GM19438 (cell line): ENCODE results near the gene RAB23.

Experiments
- ATAC-seq: cut with Tn5 transposase; IDR thresholded peaks from one replicate; pipeline ENCODE4 v1.9.1; 2021; ENCODE audit warnings: low read depth; ENCODE audit not compliant: unreplicated experiment

Gene RAB23

DNA sequence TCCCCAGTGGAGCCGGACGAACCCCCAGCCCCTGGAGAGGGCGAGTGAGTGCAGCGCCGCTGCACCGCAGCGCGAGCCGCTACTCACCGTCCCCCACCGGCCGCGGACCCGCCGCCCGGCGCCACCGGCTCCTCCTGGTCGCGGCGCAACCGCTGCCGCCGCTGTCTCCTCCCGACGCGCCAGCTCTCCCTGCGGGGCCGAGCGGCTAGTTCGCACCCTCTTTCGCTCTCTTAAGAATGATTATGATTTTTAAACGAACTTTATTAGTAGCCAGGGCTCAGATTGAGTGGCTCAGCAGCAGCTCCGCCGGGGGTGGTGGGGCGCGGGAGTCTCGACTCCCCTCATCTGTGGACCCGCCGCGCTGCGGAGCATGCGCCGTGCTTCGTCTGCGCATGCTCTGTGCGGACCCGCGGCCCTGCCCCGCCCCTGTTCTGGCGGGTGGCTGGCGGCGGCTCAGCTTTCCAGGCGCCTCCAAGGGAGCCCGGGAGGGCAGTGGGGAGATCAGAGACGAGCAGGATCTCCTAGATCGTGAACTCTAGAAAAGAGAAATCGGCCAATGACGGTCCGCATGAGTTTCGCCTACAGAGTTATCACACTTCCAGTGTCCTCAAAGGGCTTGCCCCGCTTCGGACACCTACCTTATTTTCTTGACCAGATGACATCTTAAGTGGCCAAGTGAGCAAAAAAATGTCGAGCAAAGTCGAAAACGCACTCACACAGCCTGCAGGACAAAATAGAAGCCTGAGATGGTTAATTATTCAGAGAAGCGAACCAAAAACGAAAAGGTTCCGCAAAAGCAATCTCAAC is at the start of gene RAB23:
TSS of gene RAB23 (minus strand) at position 372 of the 807 bp plus-strand sequence. CDS start 11,927 bp downstream, outside the sequence.
- ATAC-seq: peak; percentile 86

DNA sequence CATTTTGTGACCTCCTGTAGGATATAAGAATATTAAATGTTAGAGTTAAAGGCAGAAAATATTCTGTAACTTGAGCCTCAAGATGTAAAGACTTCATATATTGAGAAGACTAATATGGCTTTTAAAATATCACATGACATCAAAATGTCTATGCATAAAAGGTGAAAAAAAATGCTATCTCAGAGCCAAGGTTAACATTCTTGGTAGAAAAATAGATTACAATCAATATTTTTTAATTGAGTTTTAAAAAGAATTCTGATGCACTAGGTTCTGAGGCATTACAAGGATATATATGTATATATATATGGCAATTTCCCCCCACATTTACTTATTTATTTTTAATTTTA is 46.2 kb upstream of the RAB23 start:
- no peak for ATAC-seq

DNA sequence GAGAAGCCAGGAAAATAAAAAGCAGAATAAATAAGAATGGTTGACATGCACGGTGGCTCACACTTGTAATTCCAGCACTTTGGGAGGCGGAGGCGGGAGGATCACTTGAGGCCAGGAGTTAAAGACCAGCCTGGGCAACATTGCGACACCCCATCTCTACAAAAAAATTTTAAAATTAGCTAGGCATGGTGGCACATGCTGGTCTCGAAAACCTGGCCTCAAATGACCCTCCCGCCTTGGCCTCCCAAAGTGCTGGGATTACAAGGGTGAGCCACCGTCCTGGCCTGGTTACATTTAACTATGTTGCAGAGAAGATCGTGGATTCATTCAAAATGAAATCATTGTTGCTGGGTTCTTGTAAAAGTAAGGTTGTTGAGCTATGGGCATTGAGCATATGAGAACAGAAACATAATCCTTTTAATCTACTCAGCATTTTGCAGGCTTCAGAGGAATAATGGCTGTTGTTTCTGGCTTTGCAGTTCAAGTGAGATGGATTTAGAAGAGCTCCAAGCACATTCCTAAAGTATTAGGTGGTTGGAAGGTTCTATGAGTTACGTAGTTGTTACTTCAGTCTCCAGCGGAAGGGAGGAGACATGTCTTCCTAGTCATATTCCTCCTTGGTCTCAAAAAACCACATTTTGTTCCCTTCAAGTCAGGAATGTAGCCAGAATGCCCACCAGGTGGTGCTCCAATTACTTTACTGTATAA is 45.6 kb upstream of the RAB23 start:
- ATAC-seq: no peak

DNA sequence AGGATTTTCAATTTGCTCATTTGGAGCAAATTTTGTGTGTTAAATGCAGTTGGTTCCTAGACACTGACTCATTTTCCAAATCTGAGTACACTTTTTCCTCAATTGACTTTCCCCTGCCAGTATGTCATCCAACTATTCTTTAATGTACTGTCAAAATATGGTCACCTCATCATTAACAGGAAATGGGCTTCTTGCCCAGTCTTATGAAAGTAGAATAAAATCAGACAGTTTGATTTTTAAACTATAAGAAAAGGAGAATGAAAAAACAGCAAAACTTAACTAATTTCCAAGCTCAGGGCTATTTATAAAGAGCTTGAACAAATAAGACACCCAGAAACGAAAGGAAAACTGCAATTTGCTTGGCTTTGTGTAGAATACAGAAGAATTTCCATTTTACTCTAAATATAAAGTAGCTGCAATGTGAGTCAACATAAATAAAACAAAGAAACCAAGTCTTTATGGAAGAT is 43.7 kb upstream of the RAB23 start:
- no peak for ATAC-seq

DNA sequence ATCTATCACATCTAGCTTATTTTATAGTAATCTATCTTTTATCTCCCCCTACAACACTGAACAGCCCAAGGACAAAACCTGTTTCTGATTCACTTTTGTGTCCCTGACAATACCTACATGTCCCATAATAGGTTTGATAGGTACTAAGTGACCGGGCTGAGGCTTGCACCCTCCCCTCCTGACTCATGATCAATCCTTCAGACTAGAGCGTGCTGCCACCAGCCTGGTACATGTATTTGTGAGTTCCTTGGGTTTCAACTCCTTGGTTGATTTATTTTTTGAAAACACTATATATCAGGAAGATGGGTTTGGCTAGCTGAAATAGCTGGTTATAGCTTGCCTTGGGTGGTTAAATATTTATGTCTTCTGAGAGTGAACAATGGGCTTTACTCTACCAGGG is 41.6 kb upstream of the RAB23 start:
- ATAC-seq: no peak

GRCh38 chr6:57262901-57263694 is 41.0 kb upstream of the RAB23 start:
- no peak for ATAC-seq

DNA sequence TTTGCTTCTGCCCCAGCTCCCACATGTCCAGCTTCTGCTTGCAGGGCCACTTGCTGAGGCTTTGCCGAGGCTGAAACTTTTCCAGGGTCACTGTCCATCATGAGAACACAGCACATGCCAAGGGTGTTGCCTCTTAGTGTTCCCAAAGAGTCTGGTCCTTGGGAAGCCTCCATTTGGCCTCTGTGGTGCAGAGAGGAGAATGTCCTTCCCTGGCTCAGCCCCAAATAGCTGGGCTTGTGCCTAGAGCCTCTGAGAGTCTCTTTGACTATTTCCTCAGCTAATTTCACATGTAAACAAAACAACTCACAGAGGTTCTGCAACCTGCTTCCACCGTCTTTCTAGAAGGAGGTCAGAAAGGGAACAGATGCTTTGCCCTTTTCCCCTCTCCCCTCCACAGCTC is 40.4 kb upstream of the RAB23 start:
- ATAC-seq: no peak

- no peak for ATAC-seq
Measured at GRCh38 chr6:57261926-57262325, 39.8 kb upstream of the RAB23 start.

DNA sequence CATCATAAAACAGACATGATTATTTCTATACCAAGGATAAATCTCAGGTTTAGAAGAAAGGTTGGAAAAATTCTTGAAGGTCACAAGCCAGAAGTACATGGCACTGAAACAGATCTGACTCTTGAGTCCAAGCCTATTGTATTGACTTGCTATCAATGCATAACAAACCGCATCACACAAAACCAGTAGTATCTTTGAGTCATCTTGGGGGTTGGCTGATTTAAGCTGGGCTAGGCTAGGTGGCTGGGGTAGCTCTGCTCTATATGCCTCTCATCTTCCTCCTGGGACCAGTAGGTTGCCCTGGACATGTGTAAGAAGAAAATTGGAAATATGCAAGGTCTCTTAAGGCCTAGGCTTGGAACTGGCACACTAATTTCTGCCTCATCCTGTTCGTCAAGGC is 37.0 kb upstream of the RAB23 start:
- no peak for ATAC-seq

- no peak for ATAC-seq
Measured at GRCh38 chr6:57257911-57258541, 35.9 kb upstream of the RAB23 start.

DNA sequence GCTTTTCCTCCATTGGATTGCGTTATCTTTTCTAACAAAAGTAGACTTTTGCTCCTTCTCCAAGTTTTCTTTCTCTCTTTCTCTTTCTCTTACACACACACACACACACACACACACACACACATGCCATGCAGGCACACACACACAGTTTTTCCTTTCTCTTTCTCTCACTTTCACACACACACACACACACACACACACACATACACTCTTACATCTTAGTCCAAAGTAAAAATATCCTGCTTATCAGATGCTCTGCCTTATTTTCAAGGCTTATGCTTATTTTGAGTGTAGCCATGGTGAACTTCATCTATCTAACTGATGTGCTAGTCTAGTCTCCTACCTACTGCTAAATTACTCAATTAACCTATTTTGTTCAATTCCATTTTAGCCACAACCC is 34.4 kb upstream of the RAB23 start:
- ATAC-seq: no peak

DNA sequence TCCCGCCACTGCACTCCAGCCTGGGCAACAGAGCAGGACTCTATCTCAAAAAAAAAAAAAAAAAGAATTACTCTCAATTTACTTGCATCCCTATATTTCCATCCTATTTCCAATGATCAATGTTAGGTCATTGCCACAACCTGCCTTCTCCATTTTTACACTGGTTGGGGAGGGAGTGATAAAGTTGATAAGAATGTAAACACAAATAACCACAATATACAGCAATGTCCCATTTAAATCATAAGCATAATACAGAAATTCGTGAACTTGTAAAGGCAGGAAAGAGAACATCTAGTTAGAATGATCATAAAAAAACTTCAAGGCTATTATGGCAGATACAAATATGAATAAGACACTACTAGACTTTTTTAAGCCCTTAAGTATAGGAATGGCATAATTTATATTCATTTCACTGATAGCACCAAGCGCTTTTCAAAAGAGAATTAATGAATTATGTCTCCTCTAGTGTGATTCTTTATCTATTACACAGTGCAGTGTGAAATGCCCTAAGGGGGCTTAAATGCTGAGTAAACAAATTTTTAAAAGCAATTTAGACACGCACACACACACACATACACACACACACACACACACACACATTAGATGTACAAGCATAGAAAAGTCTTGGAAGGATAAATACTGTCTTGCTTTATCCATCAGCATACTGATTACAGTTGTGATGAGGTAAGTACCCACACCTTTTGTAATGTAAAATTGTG is 33.5 kb upstream of the RAB23 start:
- ATAC-seq: no peak

- ATAC-seq: no peak
Measured at GRCh38 chr6:57254055-57254717, 32.1 kb upstream of the RAB23 start.

GRCh38 chr6:57252975-57253374 is 30.9 kb upstream of the RAB23 start:
- ATAC-seq: no peak

DNA sequence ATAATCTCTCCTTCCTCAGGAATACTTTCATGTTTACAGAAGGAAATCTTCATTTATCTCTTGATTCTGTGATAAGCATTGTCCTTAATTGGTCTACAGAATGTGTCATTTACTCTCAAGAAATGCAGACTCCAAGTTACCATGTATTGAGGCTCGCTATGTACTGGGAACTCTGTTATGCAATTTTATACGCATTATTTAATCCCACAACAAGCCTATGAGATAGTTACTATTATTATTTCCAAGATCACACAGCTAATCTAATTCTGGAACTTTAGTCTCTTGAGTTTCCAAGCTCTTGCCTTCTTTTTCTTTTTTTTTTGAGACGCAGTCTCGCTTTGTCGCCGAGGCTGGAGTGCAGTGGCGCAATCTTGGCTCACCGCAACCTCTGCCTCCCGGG is 30.0 kb upstream of the RAB23 start:
- no peak for ATAC-seq

DNA sequence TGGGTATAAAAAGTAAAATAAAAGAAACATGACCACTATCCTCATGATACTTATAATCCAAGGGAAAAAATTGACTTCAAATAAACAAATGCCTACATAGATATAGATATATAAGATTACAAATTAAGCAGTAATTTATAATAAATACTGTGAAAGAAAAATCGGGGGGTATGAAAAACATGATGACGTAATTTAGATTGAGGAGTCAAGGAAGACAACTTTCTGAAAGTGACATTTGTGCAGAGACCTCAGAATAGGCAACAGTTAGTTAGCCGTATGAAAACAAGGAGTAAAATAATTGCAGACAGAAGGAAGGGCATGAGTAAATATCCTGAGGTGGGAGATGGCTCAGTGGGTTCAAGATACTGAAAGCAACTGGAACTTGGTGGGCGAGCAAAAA is 28.2 kb upstream of the RAB23 start:
- ATAC-seq: no peak

DNA sequence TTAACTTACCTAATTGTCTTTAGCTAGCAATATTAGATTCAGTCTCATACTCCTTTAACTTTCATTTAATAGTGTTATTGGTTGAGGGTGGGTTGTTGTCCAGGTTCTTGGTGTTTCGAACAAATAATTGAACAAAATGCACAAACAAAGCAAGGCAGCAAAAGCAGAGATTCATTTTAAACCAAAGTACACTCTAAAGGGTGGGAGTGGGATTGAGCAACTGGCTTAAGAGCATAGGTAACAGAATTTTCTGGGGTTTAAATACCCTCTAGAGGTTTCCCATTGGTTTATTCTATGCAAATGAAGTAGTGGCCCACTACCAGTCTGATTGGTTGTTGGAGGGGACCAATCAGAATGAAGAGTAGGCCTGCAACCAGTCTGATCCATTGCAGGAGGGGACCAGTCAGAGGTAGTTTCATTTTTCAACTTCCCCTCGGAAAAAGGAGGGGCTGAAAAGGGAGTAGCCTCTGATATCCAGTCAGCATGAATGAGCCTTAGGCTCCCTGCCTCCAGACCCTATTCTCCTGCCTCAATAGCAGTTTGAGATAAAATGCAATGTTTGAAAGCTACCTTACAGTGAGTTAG is 26.3 kb upstream of the RAB23 start:
- no peak for ATAC-seq

DNA sequence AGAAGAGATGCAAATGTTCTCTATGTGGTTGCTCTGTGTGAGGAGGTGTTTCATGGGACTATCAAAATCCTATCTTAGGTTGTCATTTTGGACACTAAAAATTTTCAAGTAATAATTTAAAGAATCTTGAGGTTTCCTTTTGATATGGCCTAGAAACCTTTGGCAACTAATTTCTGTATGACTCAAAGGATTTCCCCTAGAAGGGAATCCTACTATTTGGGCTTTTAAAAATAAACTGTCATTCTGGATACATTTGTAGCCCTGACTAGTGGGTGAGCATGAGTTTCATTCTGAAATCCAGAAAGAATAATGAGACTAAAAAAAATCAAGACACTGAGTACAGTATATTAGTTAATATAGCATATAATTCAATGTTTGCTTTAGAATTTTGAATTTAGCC is 25.5 kb upstream of the RAB23 start:
- ATAC-seq: no peak

- no peak for ATAC-seq
Measured at GRCh38 chr6:57246307-57246706, 24.2 kb upstream of the RAB23 start.
